Measurements from ENCODE around the gene DAZAP2. TPM values are rescaled to one million over a fixed set of nuclear protein-coding genes. Genes with fewer than 3 reads are reported as not detected.

Gene DAZAP2
- polyA plus RNA-seq, 1 donor (not counting 4 experiments of a cell fraction or from before 2014, with no cell fraction given) = 199 TPM

- Histone ChIP-seq H4K20me1 (ENCODE audit: control insufficient read depth, extremely low read depth, insufficient read depth, low read length) (no peaks in the 10 kb centered on the region), H3K9ac (ENCODE audit: control insufficient read depth, extremely low read depth, insufficient read depth, low read length) (no peak overlapping the region), H3K36me3 (ENCODE audit: control insufficient read depth in 2 of 2, extremely low read depth in 1 of 2, insufficient read depth in 2 of 2, low read length in 2 of 2) (no peaks in the 10 kb centered on the region), H3K27ac (ENCODE audit: control insufficient read depth, insufficient read depth, low read length) (no peak overlapping the region), H3K4me1 (ENCODE audit: control insufficient read depth, extremely low read depth, insufficient read depth, low read length) (no peaks in the 10 kb centered on the region), H2AFZ (ENCODE audit: control insufficient read depth, low read length) (no peak overlapping the region), H3K79me2 (ENCODE audit: control insufficient read depth, insufficient read depth, low read length) (no peaks in the 10 kb centered on the region), H3K9me1 (ENCODE audit: control insufficient read depth, extremely low read depth, insufficient read depth, low read length) (no peaks in the 10 kb centered on the region), H3K4me2 (ENCODE audit: control insufficient read depth, extremely low read depth, insufficient read depth, low read depth, low read length) (no peak overlapping the region), H3K27me3 (ENCODE audit: control insufficient read depth, extremely low read depth, insufficient read depth, low read length) (no peaks in the 10 kb centered on the region), H3K9me3 (ENCODE audit: control insufficient read depth, low read depth, low read length) (no peaks in the 10 kb centered on the region), H3K4me3 (ENCODE audit: control insufficient read depth in 2 of 3, extremely low read depth in 1 of 3, insufficient read depth in 2 of 3, low read depth in 1 of 3, low read length in 3 of 3) (no peak overlapping the region)
- dilution Hi-C loops (cut with MboI; ENCODE audit: extremely low pct_ligation_motif_present, low sequenced_read_pairs) = no loop called here
- no peak for FAIRE-seq
- no peak for DNase-seq (ENCODE audit: low read depth, low spot score)
- TF ChIP-seq, protein P1, sequence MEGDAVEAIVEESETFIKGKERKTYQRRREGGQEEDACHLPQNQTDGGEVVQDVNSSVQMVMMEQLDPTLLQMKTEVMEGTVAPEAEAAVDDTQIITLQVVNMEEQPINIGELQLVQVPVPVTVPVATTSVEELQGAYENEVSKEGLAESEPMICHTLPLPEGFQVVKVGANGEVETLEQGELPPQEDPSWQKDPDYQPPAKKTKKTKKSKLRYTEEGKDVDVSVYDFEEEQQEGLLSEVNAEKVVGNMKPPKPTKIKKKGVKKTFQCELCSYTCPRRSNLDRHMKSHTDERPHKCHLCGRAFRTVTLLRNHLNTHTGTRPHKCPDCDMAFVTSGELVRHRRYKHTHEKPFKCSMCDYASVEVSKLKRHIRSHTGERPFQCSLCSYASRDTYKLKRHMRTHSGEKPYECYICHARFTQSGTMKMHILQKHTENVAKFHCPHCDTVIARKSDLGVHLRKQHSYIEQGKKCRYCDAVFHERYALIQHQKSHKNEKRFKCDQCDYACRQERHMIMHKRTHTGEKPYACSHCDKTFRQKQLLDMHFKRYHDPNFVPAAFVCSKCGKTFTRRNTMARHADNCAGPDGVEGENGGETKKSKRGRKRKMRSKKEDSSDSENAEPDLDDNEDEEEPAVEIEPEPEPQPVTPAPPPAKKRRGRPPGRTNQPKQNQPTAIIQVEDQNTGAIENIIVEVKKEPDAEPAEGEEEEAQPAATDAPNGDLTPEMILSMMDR (optimal IDR thresholded peaks at IDR 0.05 in 1 of 3, IDR thresholded peaks at IDR 0.05 in 1 of 3, conservative IDR thresholded peaks at IDR 0.05 in 1 of 3; ENCODE audit: extremely low read depth in 1 of 3, insufficient read depth in 2 of 3, low read length in 3 of 3) = no peak
- TF ChIP-seq EZH2 (IDR thresholded peaks at IDR 0.05; ENCODE audit: low read length) = no peak
Measured at GRCh38 chr12:51200156-51200555, 38.5 kb upstream of the DAZAP2 start.

DNA sequence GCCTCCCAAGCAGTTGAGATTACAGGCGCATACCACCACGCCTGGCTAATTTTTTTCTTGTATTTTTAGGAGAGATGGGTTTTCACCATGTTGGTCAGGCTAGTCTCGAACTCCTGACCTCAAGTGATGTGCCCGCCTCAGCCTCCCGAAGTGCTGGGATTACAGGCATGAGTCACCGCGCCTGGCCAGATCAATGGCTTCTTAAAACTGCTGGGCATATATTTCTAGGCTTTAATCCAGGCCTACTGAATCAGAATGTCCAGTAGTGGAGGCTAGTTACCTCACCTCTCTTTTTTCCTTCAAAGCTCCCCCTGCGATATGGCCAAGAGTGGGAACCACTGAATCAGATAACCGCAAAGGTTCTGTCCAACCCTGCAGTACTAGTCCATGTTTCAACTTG lies 37.8 kb upstream of the DAZAP2 start:
- FAIRE-seq = no peak
- dilution Hi-C loops (cut with MboI; ENCODE audit: extremely low pct_ligation_motif_present, low sequenced_read_pairs) = no loop called here
- H3K9me1 ChIP-seq (ENCODE audit: control insufficient read depth, extremely low read depth, insufficient read depth, low read length) = no peaks in the 10 kb centered on the region
- no peak overlapping the region for H2AFZ ChIP-seq (ENCODE audit: control insufficient read depth, low read length)
- no peak overlapping the region for H3K9ac ChIP-seq (ENCODE audit: control insufficient read depth, extremely low read depth, insufficient read depth, low read length)
- no peaks in the 10 kb centered on the region for H3K9me3 ChIP-seq (ENCODE audit: control insufficient read depth, low read depth, low read length)
- H4K20me1 ChIP-seq (ENCODE audit: control insufficient read depth, extremely low read depth, insufficient read depth, low read length) = no peaks in the 10 kb centered on the region
- no peaks in the 10 kb centered on the region for H3K4me1 ChIP-seq (ENCODE audit: control insufficient read depth, extremely low read depth, insufficient read depth, low read length)
- H3K27me3 ChIP-seq (ENCODE audit: control insufficient read depth, extremely low read depth, insufficient read depth, low read length) = no peaks in the 10 kb centered on the region
- no peaks in the 10 kb centered on the region for H3K36me3 ChIP-seq (ENCODE audit: control insufficient read depth in 2 of 2, extremely low read depth in 1 of 2, insufficient read depth in 2 of 2, low read length in 2 of 2)
- no peak overlapping the region for H3K27ac ChIP-seq (ENCODE audit: control insufficient read depth, insufficient read depth, low read length)
- no peaks in the 10 kb centered on the region for H3K79me2 ChIP-seq (ENCODE audit: control insufficient read depth, insufficient read depth, low read length)
- TF ChIP-seq, protein P1 (optimal IDR thresholded peaks at IDR 0.05 in 1 of 3, IDR thresholded peaks at IDR 0.05 in 1 of 3, conservative IDR thresholded peaks at IDR 0.05 in 1 of 3; ENCODE audit: extremely low read depth in 1 of 3, insufficient read depth in 2 of 3, low read length in 3 of 3) = no peak
- TF ChIP-seq EZH2 (IDR thresholded peaks at IDR 0.05; ENCODE audit: low read length) = no peak
- H3K4me3 ChIP-seq (ENCODE audit: control insufficient read depth in 2 of 3, extremely low read depth in 1 of 3, insufficient read depth in 2 of 3, low read depth in 1 of 3, low read length in 3 of 3) = no peak overlapping the region
- no peak overlapping the region for H3K4me2 ChIP-seq (ENCODE audit: control insufficient read depth, extremely low read depth, insufficient read depth, low read depth, low read length)
- DNase-seq (ENCODE audit: low read depth, low spot score) = no peak

Measured in keratinocyte (primary cell).